Erythroblast (primary cell): Measurements from ENCODE around the gene OR52B4.

Experiments
- GATA1 ChIP-seq: IDR thresholded peaks from 2 replicates; pipeline ENCODE4 v1.6.1; 2011; ENCODE audit warnings: low read depth, mild to moderate bottlenecking, control low read depth, low read length, moderate library complexity
- POLR2A ChIP-seq: IDR thresholded peaks from 2 replicates; pipeline ENCODE4 v1.6.1; 2011; ENCODE audit warnings: mild to moderate bottlenecking, low read length

DNA sequence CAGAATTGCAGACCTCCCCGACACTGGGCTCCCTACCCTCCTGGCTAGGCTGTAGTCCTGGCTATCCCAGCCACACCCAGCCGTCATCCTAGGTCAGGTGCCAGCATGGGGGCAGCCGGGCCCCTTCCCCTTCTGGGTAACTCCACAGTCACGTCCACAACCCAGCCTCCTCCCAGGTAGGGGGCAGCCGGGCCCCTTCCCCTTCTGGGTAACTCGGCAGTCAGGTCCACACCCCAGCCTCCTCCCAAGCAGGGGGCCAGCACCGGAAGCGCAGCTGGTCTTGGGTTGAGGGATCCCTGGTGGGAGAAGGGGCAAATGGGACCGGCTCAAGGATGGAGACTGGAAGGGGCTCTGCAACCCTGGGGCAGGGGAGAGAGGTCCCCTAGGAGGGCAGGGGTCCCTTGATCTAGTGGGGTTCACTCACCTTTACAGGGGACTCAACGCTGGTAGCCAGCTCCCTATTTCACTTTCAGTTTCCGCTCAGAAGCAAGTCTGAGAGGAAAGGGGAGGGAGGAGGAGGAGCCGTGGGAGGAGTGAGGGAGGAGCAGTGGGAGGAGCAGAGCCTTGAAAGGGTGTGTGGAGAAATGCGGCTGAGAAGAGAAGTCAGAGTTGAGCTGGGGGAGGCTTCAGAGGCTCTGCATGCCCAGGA, 25.1 kb upstream of the OR52B4 start, which contains the start of gene TRIM21:
- peak; percentile 75 for TF ChIP-seq POLR2A
- TF ChIP-seq GATA1: no peak
